Measurements from ENCODE around the gene GJA4.
A peak's percentile ranks its signal among the peaks of the same experiment; 100 is the strongest.

Gene GJA4

GRCh38 chr1:34840426-34840825 is 47.6 kb downstream of the GJA4 start:
- H3K36me3 ChIP-seq (ENCODE audit: insufficient read depth, insufficient read length, low read length): no peaks in the 10 kb centered on the region
- H3K9ac ChIP-seq (ENCODE audit: insufficient read length, low read depth): no peak overlapping the region
- H3K27me3 ChIP-seq (ENCODE audit: insufficient read depth, insufficient read length): peaks cover 29% of the 10 kb centered on the region
- TF ChIP-seq ZNF274 (IDR thresholded peaks at IDR 0.05; ENCODE audit: low read depth, low read length) (no peak), SUZ12 (IDR thresholded peaks at IDR 0.05; ENCODE audit: extremely low read depth, insufficient read depth, insufficient read length) (no peak), YY1 (IDR thresholded peaks at IDR 0.05; ENCODE audit: insufficient read depth, insufficient read length) (no peak)
- H3K4me3 ChIP-seq (ENCODE audit: insufficient read length, low read depth): no peak overlapping the region
- peaks cover 26% of the 10 kb centered on the region for H3K4me1 ChIP-seq (ENCODE audit: insufficient read depth, insufficient read length)
- DNase-seq (ENCODE audit: low read depth, low spot score): no peak
- H3K9me3 ChIP-seq (ENCODE audit: insufficient read depth, low read length): no peaks in the 10 kb centered on the region

GRCh38 chr1:34842073-34842472 is 49.3 kb downstream of the GJA4 start:
- no peak overlapping the region for H3K4me3 ChIP-seq (ENCODE audit: insufficient read length, low read depth)
- DNase-seq (ENCODE audit: low read depth, low spot score): no peak
- peaks cover 29% of the 10 kb centered on the region for H3K27me3 ChIP-seq (ENCODE audit: insufficient read depth, insufficient read length)
- no peaks in the 10 kb centered on the region for H3K9me3 ChIP-seq (ENCODE audit: insufficient read depth, low read length)
- no peak overlapping the region for H3K9ac ChIP-seq (ENCODE audit: insufficient read length, low read depth)
- no peak for TF ChIP-seq ZNF274 (IDR thresholded peaks at IDR 0.05; ENCODE audit: low read depth, low read length)
- TF ChIP-seq YY1 (IDR thresholded peaks at IDR 0.05; ENCODE audit: insufficient read depth, insufficient read length): no peak
- TF ChIP-seq SUZ12 (IDR thresholded peaks at IDR 0.05; ENCODE audit: extremely low read depth, insufficient read depth, insufficient read length): no peak
- H3K4me1 ChIP-seq (ENCODE audit: insufficient read depth, insufficient read length): peaks cover 21% of the 10 kb centered on the region
- no peaks in the 10 kb centered on the region for H3K36me3 ChIP-seq (ENCODE audit: insufficient read depth, insufficient read length, low read length)

- TF ChIP-seq SUZ12 (IDR thresholded peaks at IDR 0.05; ENCODE audit: extremely low read depth, insufficient read depth, insufficient read length) (no peak), ZNF274 (IDR thresholded peaks at IDR 0.05; ENCODE audit: low read depth, low read length) (no peak), YY1 (IDR thresholded peaks at IDR 0.05; ENCODE audit: insufficient read depth, insufficient read length) (no peak)
- Histone ChIP-seq H3K4me1 (ENCODE audit: insufficient read depth, insufficient read length) (peaks cover 21% of the 10 kb centered on the region), H3K4me3 (ENCODE audit: insufficient read length, low read depth) (no peak overlapping the region), H3K9me3 (ENCODE audit: insufficient read depth, low read length) (no peaks in the 10 kb centered on the region), H3K36me3 (ENCODE audit: insufficient read depth, insufficient read length, low read length) (no peaks in the 10 kb centered on the region), H3K27me3 (ENCODE audit: insufficient read depth, insufficient read length) (peaks cover 29% of the 10 kb centered on the region), H3K9ac (ENCODE audit: insufficient read length, low read depth) (no peak overlapping the region)
- DNase-seq (ENCODE audit: low read depth, low spot score): no peak
Observed at GRCh38 chr1:34842952-34843371, 50.2 kb downstream of the GJA4 start.

GRCh38 chr1:34843392-34844251 is 50.8 kb downstream of the GJA4 start:
- Histone ChIP-seq H3K36me3 (ENCODE audit: insufficient read depth, insufficient read length, low read length) (peaks cover 1% of the 10 kb centered on the region), H3K4me1 (ENCODE audit: insufficient read depth, insufficient read length) (peaks cover 21% of the 10 kb centered on the region), H3K9me3 (ENCODE audit: insufficient read depth, low read length) (no peaks in the 10 kb centered on the region), H3K4me3 (ENCODE audit: insufficient read length, low read depth) (no peak overlapping the region), H3K9ac (ENCODE audit: insufficient read length, low read depth) (no peak overlapping the region), H3K27me3 (ENCODE audit: insufficient read depth, insufficient read length) (peaks cover 29% of the 10 kb centered on the region)
- TF ChIP-seq YY1 (IDR thresholded peaks at IDR 0.05; ENCODE audit: insufficient read depth, insufficient read length): no peak
- no peak for TF ChIP-seq SUZ12 (IDR thresholded peaks at IDR 0.05; ENCODE audit: extremely low read depth, insufficient read depth, insufficient read length)
- TF ChIP-seq ZNF274 (IDR thresholded peaks at IDR 0.05; ENCODE audit: low read depth, low read length): no peak
- peak; percentile 43 for DNase-seq (ENCODE audit: low read depth, low spot score)

GRCh38 chr1:34844252-34844634 is 51.4 kb downstream of the GJA4 start:
- TF ChIP-seq ZNF274 (IDR thresholded peaks at IDR 0.05; ENCODE audit: low read depth, low read length) (no peak), SUZ12 (IDR thresholded peaks at IDR 0.05; ENCODE audit: extremely low read depth, insufficient read depth, insufficient read length) (no peak), YY1 (IDR thresholded peaks at IDR 0.05; ENCODE audit: insufficient read depth, insufficient read length) (no peak)
- peaks cover 29% of the 10 kb centered on the region for H3K27me3 ChIP-seq (ENCODE audit: insufficient read depth, insufficient read length)
- peaks cover 21% of the 10 kb centered on the region for H3K4me1 ChIP-seq (ENCODE audit: insufficient read depth, insufficient read length)
- DNase-seq (ENCODE audit: low read depth, low spot score): peak; percentile 92
- H3K9ac ChIP-seq (ENCODE audit: insufficient read length, low read depth): peak overlapping the region; percentile 27
- no peaks in the 10 kb centered on the region for H3K9me3 ChIP-seq (ENCODE audit: insufficient read depth, low read length)
- H3K4me3 ChIP-seq (ENCODE audit: insufficient read length, low read depth): no peak overlapping the region
- peaks cover 7% of the 10 kb centered on the region for H3K36me3 ChIP-seq (ENCODE audit: insufficient read depth, insufficient read length, low read length)
